ENCODE data around the gene NECTIN4.
A peak's percentile ranks its signal among the peaks of the same experiment; 100 is the strongest.

The NECTIN4 gene

DNA sequence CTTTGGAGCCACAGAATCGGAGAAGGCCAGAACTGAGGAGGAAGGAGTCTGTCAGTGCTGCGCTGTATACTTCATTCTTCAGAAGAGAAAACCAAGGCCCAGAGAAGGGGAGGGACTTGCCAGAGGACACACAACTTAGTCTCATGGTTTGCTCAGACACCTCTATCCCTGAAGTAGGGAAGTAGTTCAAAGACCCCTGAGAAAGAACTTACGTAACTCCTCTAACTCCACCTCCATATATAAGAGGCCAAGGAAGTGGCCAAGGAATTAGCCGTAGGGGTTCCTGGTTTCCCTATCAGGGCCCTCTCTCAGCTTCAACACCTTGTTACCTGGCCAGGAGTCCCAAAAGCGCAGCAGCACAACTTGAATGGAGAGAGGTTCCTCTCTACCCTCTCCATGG is 580 bp upstream of the NECTIN4 start:
- peaks cover 9% of the 10 kb centered on the region for H3K4me1 ChIP-seq (ENCODE audit: control insufficient read depth, insufficient read depth, low read length)
- H3K36me3 ChIP-seq (ENCODE audit: control insufficient read depth, insufficient read depth, low read length, severe bottlenecking) = no peaks in the 10 kb centered on the region
- no peak overlapping the region for H3K9ac ChIP-seq (ENCODE audit: low read length)
- no peak for DNase-seq (ENCODE audit: low read depth)
- no peaks in the 10 kb centered on the region for H3K9me3 ChIP-seq (ENCODE audit: control insufficient read depth, low read length)
- no peak overlapping the region for H3K4me3 ChIP-seq (ENCODE audit: low read length)
- H3K27me3 ChIP-seq (replicated peaks; ENCODE audit: control insufficient read depth, insufficient read depth, low read length) = no peaks in the 10 kb centered on the region

DNA sequence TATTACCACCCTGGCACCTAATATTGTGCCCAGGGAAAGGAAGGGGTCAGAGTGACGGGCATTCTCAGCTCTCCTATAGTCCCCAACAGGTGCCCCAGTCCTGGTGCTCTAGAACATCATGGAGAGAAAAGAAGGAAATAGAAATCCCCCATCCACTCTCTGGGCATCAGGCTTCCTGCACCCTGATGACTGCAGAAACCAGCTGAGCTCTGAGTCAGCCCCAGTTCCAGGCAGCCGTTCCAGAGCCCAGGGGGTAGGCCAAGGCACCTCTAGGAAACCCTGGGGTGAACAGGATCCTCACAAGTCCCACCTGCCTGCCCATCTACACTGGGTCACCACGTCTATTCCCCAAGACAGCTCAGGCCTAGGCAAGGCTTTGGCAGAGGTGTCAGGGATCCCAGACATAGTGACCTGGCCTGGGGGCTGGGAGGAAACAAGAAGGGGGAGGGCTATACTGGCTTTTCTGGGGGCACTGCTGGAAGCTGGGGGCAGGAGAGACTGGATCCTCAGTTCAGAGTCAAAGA is 709 bp downstream of the NECTIN4 start:
- Histone ChIP-seq H3K9ac (ENCODE audit: low read length) (no peak overlapping the region), H3K4me1 (ENCODE audit: control insufficient read depth, insufficient read depth, low read length) (peaks cover 18% of the 10 kb centered on the region), H3K36me3 (ENCODE audit: control insufficient read depth, insufficient read depth, low read length, severe bottlenecking) (no peaks in the 10 kb centered on the region), H3K27me3 (replicated peaks; ENCODE audit: control insufficient read depth, insufficient read depth, low read length) (no peaks in the 10 kb centered on the region), H3K9me3 (ENCODE audit: control insufficient read depth, low read length) (no peaks in the 10 kb centered on the region), H3K4me3 (ENCODE audit: low read length) (no peak overlapping the region)
- DNase-seq (ENCODE audit: low read depth) = no peak

DNA sequence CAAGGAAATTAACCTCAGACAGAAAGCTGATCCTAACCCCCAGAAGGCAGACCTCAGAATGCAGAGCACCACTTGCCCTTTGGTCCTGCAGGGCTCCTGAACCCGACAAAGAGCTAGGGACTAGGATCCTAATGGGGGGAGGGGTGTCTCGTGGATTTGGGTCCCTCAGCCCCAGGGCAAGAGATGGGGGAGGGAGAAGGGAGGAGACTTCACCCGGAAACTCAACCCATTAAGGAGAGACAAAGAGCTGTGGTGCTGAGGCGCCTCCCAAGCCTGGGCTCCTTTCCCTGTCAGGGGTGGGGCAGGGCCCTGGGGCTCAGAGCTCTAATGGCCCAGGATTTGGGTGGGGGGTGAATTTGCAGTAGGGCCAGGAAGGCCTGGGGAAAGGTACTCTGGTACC is 2.9 kb downstream of the NECTIN4 start:
- peaks cover 30% of the 10 kb centered on the region for H3K4me1 ChIP-seq (ENCODE audit: control insufficient read depth, insufficient read depth, low read length)
- H3K4me3 ChIP-seq (ENCODE audit: low read length) = no peak overlapping the region
- DNase-seq (ENCODE audit: low read depth) = no peak
- H3K9ac ChIP-seq (ENCODE audit: low read length) = no peak overlapping the region
- H3K27me3 ChIP-seq (replicated peaks; ENCODE audit: control insufficient read depth, insufficient read depth, low read length) = no peaks in the 10 kb centered on the region
- no peaks in the 10 kb centered on the region for H3K9me3 ChIP-seq (ENCODE audit: control insufficient read depth, low read length)
- H3K36me3 ChIP-seq (ENCODE audit: control insufficient read depth, insufficient read depth, low read length, severe bottlenecking) = no peaks in the 10 kb centered on the region

DNA sequence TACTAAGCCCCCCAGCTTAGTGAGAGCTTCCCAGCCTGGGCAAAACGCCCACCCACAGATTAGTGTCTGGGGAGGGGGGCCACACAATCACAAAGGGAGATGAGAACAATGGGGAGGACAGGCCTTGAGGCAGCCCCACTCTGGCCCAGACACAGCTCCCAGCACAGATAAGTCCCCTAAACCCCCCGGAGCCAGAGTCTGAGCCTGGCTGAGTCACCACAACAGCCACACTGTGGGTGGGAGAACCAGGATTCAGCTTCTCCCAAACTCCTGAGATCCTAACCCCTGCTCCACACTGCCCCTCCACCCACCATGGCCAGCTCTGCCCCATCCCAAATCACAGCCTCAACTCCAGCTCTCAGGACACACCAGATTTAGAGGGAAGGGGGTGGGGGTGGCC is 4.2 kb downstream of the NECTIN4 start:
- no peak overlapping the region for H3K4me3 ChIP-seq (ENCODE audit: low read length)
- H3K36me3 ChIP-seq (ENCODE audit: control insufficient read depth, insufficient read depth, low read length, severe bottlenecking) = no peaks in the 10 kb centered on the region
- H3K27me3 ChIP-seq (replicated peaks; ENCODE audit: control insufficient read depth, insufficient read depth, low read length) = no peaks in the 10 kb centered on the region
- DNase-seq (ENCODE audit: low read depth) = peak; percentile 15
- peak overlapping the region; percentile 33 for H3K9ac ChIP-seq (ENCODE audit: low read length)
- peaks cover 43% of the 10 kb centered on the region for H3K4me1 ChIP-seq (ENCODE audit: control insufficient read depth, insufficient read depth, low read length)
- H3K9me3 ChIP-seq (ENCODE audit: control insufficient read depth, low read length) = no peaks in the 10 kb centered on the region

DNA sequence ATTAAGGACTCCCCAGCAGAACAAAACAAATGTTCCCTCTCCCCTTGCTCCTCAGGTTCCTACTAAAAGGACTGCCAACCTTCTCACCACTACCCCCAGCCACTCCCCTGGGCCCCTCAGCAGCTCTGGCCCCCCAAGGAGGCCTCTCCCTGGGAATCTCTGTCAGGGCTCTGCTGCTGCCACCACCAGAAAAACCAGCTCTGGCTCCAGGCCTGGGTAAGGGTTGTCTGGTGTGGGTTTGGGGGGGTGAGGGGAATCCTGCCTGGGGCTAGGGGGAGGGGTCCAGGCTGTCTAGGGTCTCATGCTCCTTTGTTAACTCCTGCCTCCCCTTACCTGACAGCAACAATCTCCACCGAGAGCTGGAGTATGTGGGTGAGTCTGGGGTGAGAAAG is 4.8 kb downstream of the NECTIN4 start:
- no peaks in the 10 kb centered on the region for H3K9me3 ChIP-seq (ENCODE audit: control insufficient read depth, low read length)
- DNase-seq (ENCODE audit: low read depth) = no peak
- peaks cover 47% of the 10 kb centered on the region for H3K4me1 ChIP-seq (ENCODE audit: control insufficient read depth, insufficient read depth, low read length)
- H3K27me3 ChIP-seq (replicated peaks; ENCODE audit: control insufficient read depth, insufficient read depth, low read length) = no peaks in the 10 kb centered on the region
- no peak overlapping the region for H3K4me3 ChIP-seq (ENCODE audit: low read length)
- H3K36me3 ChIP-seq (ENCODE audit: control insufficient read depth, insufficient read depth, low read length, severe bottlenecking) = no peaks in the 10 kb centered on the region
- H3K9ac ChIP-seq (ENCODE audit: low read length) = no peak overlapping the region

DNA sequence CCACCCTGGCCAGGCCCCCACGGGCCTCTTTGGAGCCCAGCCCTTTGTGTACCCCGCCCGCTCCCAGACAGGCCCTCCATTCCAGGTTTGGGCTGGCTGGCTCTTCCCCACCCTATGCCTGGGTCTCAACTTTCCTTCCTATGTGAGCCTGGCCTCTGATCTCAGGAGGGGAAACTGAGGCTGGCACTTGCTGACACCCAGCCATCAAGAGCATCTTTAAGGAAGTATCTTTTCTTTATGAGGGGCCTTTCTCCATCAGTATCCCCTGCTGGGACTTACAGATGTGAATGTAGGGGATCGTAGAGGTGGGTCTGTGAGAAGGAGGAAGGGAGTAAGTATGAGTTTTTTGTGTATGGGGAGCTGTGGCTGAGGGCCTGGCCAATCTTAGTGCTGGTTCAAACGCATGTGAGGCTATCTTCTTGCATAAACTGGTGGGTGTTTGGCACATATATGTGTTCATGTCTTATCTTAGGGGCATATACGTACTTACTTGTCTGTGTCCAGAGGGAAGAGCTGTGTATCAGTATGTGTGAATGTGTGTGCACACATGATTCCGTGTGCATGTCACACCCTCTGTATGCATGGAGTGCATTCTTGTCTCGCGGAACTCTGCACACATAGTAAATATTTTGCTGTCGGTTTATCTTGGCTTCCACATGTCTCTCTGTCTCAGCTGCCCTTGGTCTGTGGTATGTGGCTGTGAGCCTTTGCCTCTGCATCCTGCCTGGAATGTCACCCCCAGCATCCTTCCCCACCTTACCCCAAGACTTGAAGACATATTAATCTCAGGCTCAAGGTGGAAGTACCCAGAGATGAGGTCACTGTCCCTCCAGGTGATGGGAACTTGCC is 5.4 kb downstream of the NECTIN4 start:
- Histone ChIP-seq H3K4me3 (ENCODE audit: low read length) (no peak overlapping the region), H3K27me3 (replicated peaks; ENCODE audit: control insufficient read depth, insufficient read depth, low read length) (no peaks in the 10 kb centered on the region), H3K36me3 (ENCODE audit: control insufficient read depth, insufficient read depth, low read length, severe bottlenecking) (no peaks in the 10 kb centered on the region), H3K9ac (ENCODE audit: low read length) (no peak overlapping the region), H3K4me1 (ENCODE audit: control insufficient read depth, insufficient read depth, low read length) (peaks cover 47% of the 10 kb centered on the region), H3K9me3 (ENCODE audit: control insufficient read depth, low read length) (no peaks in the 10 kb centered on the region)
- DNase-seq (ENCODE audit: low read depth) = no peak

DNA sequence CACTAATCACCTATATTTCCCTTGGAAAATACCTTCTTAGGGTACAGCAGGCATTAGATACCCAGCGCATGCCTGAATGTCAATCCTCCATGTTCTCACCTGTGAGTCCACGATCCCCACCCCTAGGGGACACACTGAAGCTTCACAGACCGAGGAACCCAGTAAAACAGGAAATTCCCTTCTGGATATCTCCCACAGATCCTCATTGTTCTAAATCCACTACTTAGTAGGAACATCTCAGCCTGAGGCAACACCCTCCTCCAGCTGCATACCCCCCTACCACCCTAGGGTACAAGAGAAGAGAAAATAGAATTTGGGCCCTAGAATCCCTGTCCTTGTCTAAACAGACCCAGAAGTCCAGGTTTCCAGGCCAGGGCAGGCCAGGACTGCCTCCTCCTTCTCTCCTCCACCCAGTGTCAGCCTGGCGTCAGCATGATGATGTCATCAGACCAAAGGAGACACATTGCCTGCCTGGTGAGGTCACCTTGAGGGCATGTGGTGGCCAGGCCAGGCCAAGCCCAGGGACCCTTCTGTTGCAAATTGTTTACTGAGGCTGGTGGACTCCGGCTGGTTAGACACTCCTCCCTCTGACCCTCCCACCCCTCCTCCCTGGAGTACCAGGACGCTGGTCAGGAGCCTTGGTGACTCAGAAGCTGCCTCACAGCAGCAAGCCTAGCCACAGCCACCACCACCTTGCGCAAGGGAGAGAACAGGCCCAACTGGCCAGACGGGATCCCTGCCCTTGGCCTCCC is 6.2 kb downstream of the NECTIN4 start:
- H3K9ac ChIP-seq (ENCODE audit: low read length) = peak overlapping the region; percentile 56
- peak; percentile 83 for DNase-seq (ENCODE audit: low read depth)
- H3K4me1 ChIP-seq (ENCODE audit: control insufficient read depth, insufficient read depth, low read length) = peaks cover 47% of the 10 kb centered on the region
- no peaks in the 10 kb centered on the region for H3K36me3 ChIP-seq (ENCODE audit: control insufficient read depth, insufficient read depth, low read length, severe bottlenecking)
- no peaks in the 10 kb centered on the region for H3K9me3 ChIP-seq (ENCODE audit: control insufficient read depth, low read length)
- H3K27me3 ChIP-seq (replicated peaks; ENCODE audit: control insufficient read depth, insufficient read depth, low read length) = no peaks in the 10 kb centered on the region
- no peak overlapping the region for H3K4me3 ChIP-seq (ENCODE audit: low read length)

DNA sequence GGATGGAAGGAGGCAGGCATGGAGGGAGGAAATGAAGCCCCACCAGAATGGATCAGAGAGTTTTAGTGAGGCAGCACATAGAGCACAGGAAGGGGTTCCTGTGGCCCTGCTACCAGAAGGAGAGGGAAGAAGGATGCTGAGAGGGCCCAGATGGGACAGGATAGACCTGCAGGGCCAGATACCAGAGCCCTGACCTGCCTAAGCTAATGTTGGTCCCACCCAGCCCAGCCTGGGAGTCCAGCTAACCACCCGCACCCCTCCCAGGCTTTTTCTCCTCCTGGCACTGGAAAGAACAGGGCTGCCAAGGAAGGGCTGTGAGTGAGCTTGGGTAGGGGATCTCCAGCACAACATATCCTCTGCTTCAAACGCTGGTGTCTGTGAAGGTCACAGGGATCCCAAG is 6.9 kb downstream of the NECTIN4 start:
- Histone ChIP-seq H3K4me1 (ENCODE audit: control insufficient read depth, insufficient read depth, low read length) (peaks cover 47% of the 10 kb centered on the region), H3K9ac (ENCODE audit: low read length) (no peak overlapping the region), H3K4me3 (ENCODE audit: low read length) (no peak overlapping the region), H3K27me3 (replicated peaks; ENCODE audit: control insufficient read depth, insufficient read depth, low read length) (no peaks in the 10 kb centered on the region), H3K36me3 (ENCODE audit: control insufficient read depth, insufficient read depth, low read length, severe bottlenecking) (no peaks in the 10 kb centered on the region), H3K9me3 (ENCODE audit: control insufficient read depth, low read length) (no peaks in the 10 kb centered on the region)
- no peak for DNase-seq (ENCODE audit: low read depth)

DNA sequence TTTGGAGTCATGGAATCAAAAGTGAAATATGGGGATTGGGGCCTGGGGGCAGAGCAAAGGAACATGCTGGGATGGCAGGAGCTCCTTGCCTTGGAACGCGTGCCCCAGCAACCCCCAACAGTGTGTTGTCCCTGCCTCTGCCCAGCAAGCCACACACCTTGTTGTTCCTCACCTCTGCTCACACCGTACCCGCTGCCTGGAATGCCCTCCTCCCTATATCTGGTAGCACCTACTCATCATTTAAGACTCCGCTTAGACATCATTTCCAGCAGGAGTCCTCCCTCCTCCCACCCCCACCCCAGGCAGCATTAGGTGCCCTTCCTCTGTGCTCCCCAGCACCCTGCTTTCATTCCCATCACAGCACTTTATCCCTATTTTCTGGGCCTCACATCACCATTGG is 7.8 kb downstream of the NECTIN4 start:
- H3K4me3 ChIP-seq (ENCODE audit: low read length) = no peak overlapping the region
- no peaks in the 10 kb centered on the region for H3K9me3 ChIP-seq (ENCODE audit: control insufficient read depth, low read length)
- H3K9ac ChIP-seq (ENCODE audit: low read length) = no peak overlapping the region
- no peaks in the 10 kb centered on the region for H3K27me3 ChIP-seq (replicated peaks; ENCODE audit: control insufficient read depth, insufficient read depth, low read length)
- peaks cover 47% of the 10 kb centered on the region for H3K4me1 ChIP-seq (ENCODE audit: control insufficient read depth, insufficient read depth, low read length)
- DNase-seq (ENCODE audit: low read depth) = no peak
- H3K36me3 ChIP-seq (ENCODE audit: control insufficient read depth, insufficient read depth, low read length, severe bottlenecking) = no peaks in the 10 kb centered on the region

DNA sequence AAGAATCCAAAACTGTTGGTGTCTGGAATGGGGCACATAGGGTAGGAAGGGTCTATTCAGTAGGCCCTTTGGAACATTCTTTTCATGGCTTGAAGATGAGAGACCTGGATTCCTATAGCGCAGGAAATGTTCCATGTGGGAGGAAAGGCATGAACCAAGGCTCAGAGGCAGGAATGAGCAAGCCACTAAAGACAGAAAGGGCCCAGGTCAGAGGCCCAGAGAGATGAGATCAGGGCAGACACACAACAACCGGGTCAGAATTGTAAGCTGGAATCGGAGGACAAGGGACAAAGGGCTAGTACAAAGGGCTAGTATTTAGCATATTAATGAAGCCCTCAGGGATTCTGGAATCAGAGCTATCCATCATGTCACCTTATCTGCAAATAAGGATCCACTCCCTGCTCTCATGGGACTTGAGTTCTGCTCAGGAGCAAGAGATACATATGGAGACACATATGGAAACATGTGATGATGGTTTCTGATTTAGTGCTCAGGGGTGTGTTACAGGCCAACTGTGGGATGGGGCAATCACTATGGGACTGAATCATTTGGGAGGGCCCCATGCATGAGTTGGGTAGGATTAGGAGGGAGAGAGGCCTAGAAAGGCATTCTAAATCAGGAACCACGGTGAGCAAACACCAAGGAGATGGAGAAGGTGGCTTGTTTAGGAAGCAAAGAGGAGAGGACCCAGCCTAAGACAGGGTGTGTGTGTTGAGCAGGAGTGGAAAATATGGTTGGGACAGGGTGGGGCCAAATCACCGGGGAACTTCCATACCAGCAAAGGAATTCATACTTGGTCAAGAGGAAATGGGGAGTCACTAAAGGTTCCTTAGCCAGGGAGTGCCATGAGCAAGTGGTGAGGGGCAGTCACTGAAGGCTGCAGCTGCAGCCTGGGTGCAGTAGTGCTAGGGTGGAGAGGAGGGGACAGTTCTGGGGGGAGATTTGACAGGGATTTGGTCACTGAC is 8.6 kb downstream of the NECTIN4 start:
- Histone ChIP-seq H3K9ac (ENCODE audit: low read length) (peak overlapping the region; percentile 5), H3K4me3 (ENCODE audit: low read length) (no peak overlapping the region), H3K27me3 (replicated peaks; ENCODE audit: control insufficient read depth, insufficient read depth, low read length) (no peaks in the 10 kb centered on the region), H3K4me1 (ENCODE audit: control insufficient read depth, insufficient read depth, low read length) (peaks cover 47% of the 10 kb centered on the region), H3K36me3 (ENCODE audit: control insufficient read depth, insufficient read depth, low read length, severe bottlenecking) (no peaks in the 10 kb centered on the region), H3K9me3 (ENCODE audit: control insufficient read depth, low read length) (no peaks in the 10 kb centered on the region)
- DNase-seq (ENCODE audit: low read depth) = peak; percentile 42
